HEK293 (cell line): ENCODE measurements around the gene INHA.

Experiments used
- CTCF ChIA-PET: fragments of 350-600 bp; formaldehyde crosslinking; extraction: SDS; loops from one replicate; lab custom pipeline; 2021; ENCODE audit warnings: antibody characterized with exemption; lab: Yijun Ruan, JAX
- POLR2A ChIA-PET: fragments of 300-600 bp; formaldehyde crosslinking; extraction: SDS; loops from one replicate; lab custom pipeline; 2020; ENCODE audit warnings: antibody characterized with exemption, inconsistent platforms; lab: Yijun Ruan, JAX
- H3K27ac ChIP-seq: fragments of 200-500 bp; sonication (Bioruptor generic); 2 replicates; pipeline ENCODE4 v1.5.1; 2014; ENCODE audit warnings: low read depth, low read length, control low read depth, inconsistent platforms; ENCODE audit errors: extremely low read depth
- H3K36me3 ChIP-seq, 2 experiments: fragments of 200-500 bp in 1 of 2; sonication (Bioruptor generic) in 1 of 2; 1 replicate in 1 of 2; 2 replicates in 1 of 2; pipeline ENCODE4 v1.5.1; 2014 to 2017; ENCODE audit warnings: inconsistent platforms in 2 of 2, low read length in 2 of 2; ENCODE audit not compliant: control insufficient read depth in 2 of 2, insufficient read depth in 1 of 2
- H3K4me1 ChIP-seq: fragments of 200-500 bp; sonication (Bioruptor generic); 2 replicates; pipeline ENCODE4 v1.5.1; 2014; ENCODE audit warnings: mild to moderate bottlenecking, low read length, inconsistent platforms; ENCODE audit not compliant: control insufficient read depth, insufficient read depth
- H3K4me3 ChIP-seq: 2 replicates; pipeline ENCODE4 v1.5.1; 2011; ENCODE audit warnings: low read depth, mild to moderate bottlenecking, control low read depth, low read length, moderate library complexity
- H3K9me3 ChIP-seq: fragments of 200-500 bp; sonication (Bioruptor generic); 2 replicates; pipeline ENCODE4 v1.5.1; 2014; ENCODE audit warnings: low read depth, low read length, inconsistent platforms; ENCODE audit not compliant: control insufficient read depth, insufficient read depth
- GLIS1 ChIP-seq: fragments of 450-650 bp; formaldehyde crosslinking; IDR thresholded peaks from 2 replicates; pipeline ENCODE4 v1.5.1; 2016; ENCODE audit warnings: missing biosample characterization, missing genetic modification characterization
- KLF1 ChIP-seq: fragments of 450-650 bp; formaldehyde crosslinking; IDR thresholded peaks from 2 replicates; pipeline ENCODE4 v1.5.1; 2016; ENCODE audit warnings: missing biosample characterization, missing genetic modification characterization
- KLF17 ChIP-seq: fragments of 450-650 bp; formaldehyde crosslinking; IDR thresholded peaks from 2 replicates; pipeline ENCODE4 v1.5.1; 2016; ENCODE audit warnings: missing biosample characterization, missing genetic modification characterization
- PATZ1 ChIP-seq: fragments of 450-650 bp; formaldehyde crosslinking; IDR thresholded peaks from 2 replicates; pipeline ENCODE4 v1.5.1; 2016; ENCODE audit warnings: missing biosample characterization, missing genetic modification characterization
- YY1 ChIP-seq: fragments of 450-650 bp; formaldehyde crosslinking; IDR thresholded peaks from 2 replicates; pipeline ENCODE4 v1.5.1; 2018; ENCODE audit warnings: missing biosample characterization, missing genetic modification characterization
- ZIC2 ChIP-seq: fragments of 450-650 bp; formaldehyde crosslinking; IDR thresholded peaks from 2 replicates; pipeline ENCODE4 v1.5.1; 2016; ENCODE audit warnings: missing biosample characterization, missing genetic modification characterization
- ZNF169 ChIP-seq: fragments of 450-650 bp; formaldehyde crosslinking; IDR thresholded peaks from 2 replicates; pipeline ENCODE4 v1.5.1; 2016; ENCODE audit warnings: missing biosample characterization, missing genetic modification characterization
- ZNF174 ChIP-seq: fragments of 450-650 bp; formaldehyde crosslinking; IDR thresholded peaks from 2 replicates; pipeline ENCODE4 v1.5.0; 2017; ENCODE audit warnings: missing biosample characterization, mild to moderate bottlenecking, missing genetic modification characterization
- ZNF248 ChIP-seq: fragments of 450-650 bp; formaldehyde crosslinking; IDR thresholded peaks from 2 replicates; pipeline ENCODE4 v1.5.1; 2017; ENCODE audit warnings: missing biosample characterization, missing genetic modification characterization
- ZNF510 ChIP-seq: fragments of 450-650 bp; formaldehyde crosslinking; IDR thresholded peaks from 2 replicates; pipeline ENCODE4 v1.5.1; 2018; ENCODE audit warnings: mild to moderate bottlenecking, missing genetic modification characterization, missing biosample characterization; ENCODE audit not compliant: insufficient replicate concordance
- ZNF558 ChIP-seq: fragments of 450-650 bp; formaldehyde crosslinking; IDR thresholded peaks from 2 replicates; pipeline ENCODE4 v1.5.1; 2016; ENCODE audit warnings: missing biosample characterization, missing genetic modification characterization
- ZNF561 ChIP-seq: fragments of 450-650 bp; IDR thresholded peaks from 2 replicates; pipeline ENCODE4 v1.5.1; 2018; ENCODE audit warnings: missing biosample characterization, missing genetic modification characterization, borderline replicate concordance
- ZNF596 ChIP-seq: fragments of 450-650 bp; IDR thresholded peaks from 2 replicates; pipeline ENCODE4 v1.5.0; 2018; ENCODE audit warnings: missing biosample characterization, mild to moderate bottlenecking, missing genetic modification characterization, moderate library complexity
- ZNF692 ChIP-seq: fragments of 450-650 bp; formaldehyde crosslinking; IDR thresholded peaks from 2 replicates; pipeline ENCODE4 v1.5.1; 2016; ENCODE audit warnings: missing biosample characterization, missing genetic modification characterization
- ZNF747 ChIP-seq: fragments of 450-650 bp; formaldehyde crosslinking; IDR thresholded peaks from 2 replicates; pipeline ENCODE4 v1.5.1; 2016; ENCODE audit warnings: missing biosample characterization, missing genetic modification characterization
- ZSCAN16 ChIP-seq: fragments of 450-650 bp; formaldehyde crosslinking; IDR thresholded peaks from 2 replicates; pipeline ENCODE4 v1.5.1; 2016; ENCODE audit warnings: missing biosample characterization, missing genetic modification characterization
- ZSCAN30 ChIP-seq: fragments of 450-650 bp; IDR thresholded peaks from 2 replicates; pipeline ENCODE4 v1.5.1; 2018; ENCODE audit warnings: missing biosample characterization, mild to moderate bottlenecking, missing genetic modification characterization, moderate library complexity
- ZXDB ChIP-seq: fragments of 450-650 bp; formaldehyde crosslinking; IDR thresholded peaks from 2 replicates; pipeline ENCODE4 v1.5.1; 2016; ENCODE audit warnings: missing biosample characterization, missing genetic modification characterization
- TF ChIP-seq, protein P1 (sequence below): fragments of 450-650 bp; formaldehyde crosslinking; IDR thresholded peaks from 2 replicates; pipeline ENCODE4 v1.5.1; 2016; ENCODE audit warnings: missing biosample characterization, missing genetic modification characterization

INHA gene

GRCh38 chr2:219536425-219536824 is 35.7 kb upstream of the INHA start (continued):
- TF ChIP-seq ZNF558 (tag by site-specific recombination) (no peak), ZNF596 (tag by site-specific recombination) (no peak), KLF1 (tag by site-specific recombination) (no peak)

DNA sequence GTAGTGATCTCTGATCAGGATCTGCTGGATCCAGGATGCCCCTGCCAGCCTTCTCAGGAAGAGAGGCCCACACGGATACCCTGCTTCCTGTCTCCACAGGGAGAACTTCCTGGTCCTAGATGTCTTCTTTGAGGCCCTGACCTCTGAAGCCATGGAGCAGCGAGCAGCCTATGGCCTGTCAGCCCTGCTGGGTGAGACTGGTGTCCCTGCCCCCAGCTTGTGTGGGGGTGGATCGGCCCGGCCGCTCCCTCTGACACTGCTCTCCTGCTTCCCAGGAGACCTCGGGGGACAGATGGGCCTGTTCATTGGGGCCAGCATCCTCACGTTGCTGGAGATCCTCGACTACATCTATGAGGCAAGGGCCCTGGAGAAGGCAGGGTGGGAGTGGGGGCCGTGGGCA is 35.1 kb upstream of the INHA start:
- no peaks in the 10 kb centered on the region for H3K4me1 ChIP-seq
- H3K27ac ChIP-seq: no peak overlapping the region
- H3K4me3 ChIP-seq: no peak overlapping the region
- no peaks in the 10 kb centered on the region for H3K9me3 ChIP-seq
- ChIA-PET POLR2A (no interaction called here), CTCF (interaction anchor here (0.5 to 1.0 kb wide), 2 partner anchors 78 to 320 kb away, joined by 3 read pairs; no protein-coding TSS in a partner anchor)
- TF ChIP-seq ZNF561 (tag by site-specific recombination) (no peak), ZNF692 (tag by site-specific recombination) (no peak), ZSCAN16 (tag by site-specific recombination) (no peak), GLIS1 (tag by site-specific recombination) (no peak), ZNF747 (no peak), ZSCAN30 (no peak), ZNF510 (tag by site-specific recombination) (no peak), ZNF174 (no peak), PATZ1 (tag by site-specific recombination) (no peak), ZNF248 (tag by site-specific recombination) (no peak), ZXDB (tag by site-specific recombination) (no peak), YY1 (no peak)
- peaks cover 0 to 32% of the 10 kb centered on the region in 2 experiments; a peak in 1 of 3 replicates for H3K36me3 ChIP-seq

GRCh38 chr2:219537657-219538488 is 34.2 kb upstream of the INHA start:
- TF ChIP-seq ZNF169 (tag by site-specific recombination) (no peak), ZNF747 (no peak), ZIC2 (tag by site-specific recombination) (peak; percentile 90), KLF17 (tag by site-specific recombination) (peak; percentile 62; the same call in 1 of the 2 replicates), GLIS1 (tag by site-specific recombination) (peak; percentile 89)
- TF ChIP-seq, protein P1, sequence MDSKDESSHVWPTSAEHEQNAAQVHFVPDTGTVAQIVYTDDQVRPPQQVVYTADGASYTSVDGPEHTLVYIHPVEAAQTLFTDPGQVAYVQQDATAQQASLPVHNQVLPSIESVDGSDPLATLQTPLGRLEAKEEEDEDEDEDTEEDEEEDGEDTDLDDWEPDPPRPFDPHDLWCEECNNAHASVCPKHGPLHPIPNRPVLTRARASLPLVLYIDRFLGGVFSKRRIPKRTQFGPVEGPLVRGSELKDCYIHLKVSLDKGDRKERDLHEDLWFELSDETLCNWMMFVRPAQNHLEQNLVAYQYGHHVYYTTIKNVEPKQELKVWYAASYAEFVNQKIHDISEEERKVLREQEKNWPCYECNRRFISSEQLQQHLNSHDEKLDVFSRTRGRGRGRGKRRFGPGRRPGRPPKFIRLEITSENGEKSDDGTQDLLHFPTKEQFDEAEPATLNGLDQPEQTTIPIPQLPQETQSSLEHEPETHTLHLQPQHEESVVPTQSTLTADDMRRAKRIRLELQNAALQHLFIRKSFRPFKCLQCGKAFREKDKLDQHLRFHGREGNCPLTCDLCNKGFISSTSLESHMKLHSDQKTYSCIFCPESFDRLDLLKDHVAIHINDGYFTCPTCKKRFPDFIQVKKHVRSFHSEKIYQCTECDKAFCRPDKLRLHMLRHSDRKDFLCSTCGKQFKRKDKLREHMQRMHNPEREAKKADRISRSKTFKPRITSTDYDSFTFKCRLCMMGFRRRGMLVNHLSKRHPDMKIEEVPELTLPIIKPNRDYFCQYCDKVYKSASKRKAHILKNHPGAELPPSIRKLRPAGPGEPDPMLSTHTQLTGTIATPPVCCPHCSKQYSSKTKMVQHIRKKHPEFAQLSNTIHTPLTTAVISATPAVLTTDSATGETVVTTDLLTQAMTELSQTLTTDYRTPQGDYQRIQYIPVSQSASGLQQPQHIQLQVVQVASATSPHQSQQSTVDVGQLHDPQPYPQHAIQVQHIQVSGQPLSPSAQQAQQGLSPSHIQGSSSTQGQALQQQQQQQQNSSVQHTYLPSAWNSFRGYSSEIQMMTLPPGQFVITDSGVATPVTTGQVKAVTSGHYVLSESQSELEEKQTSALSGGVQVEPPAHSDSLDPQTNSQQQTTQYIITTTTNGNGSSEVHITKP: peak; percentile 85
- H3K27ac ChIP-seq: no peak overlapping the region
- no peak overlapping the region for H3K4me3 ChIP-seq
- ChIA-PET POLR2A (no interaction called here), CTCF (interaction anchor here (0.5 to 4.2 kb wide), 8 partner anchors 7 to 319 kb away, joined by 3 to 68 read pairs (median 4); no protein-coding TSS in a partner anchor)
- H3K9me3 ChIP-seq: no peaks in the 10 kb centered on the region
- peaks cover 0 to 32% of the 10 kb centered on the region in 2 experiments; a peak in 1 of 3 replicates for H3K36me3 ChIP-seq
- no peaks in the 10 kb centered on the region for H3K4me1 ChIP-seq
